ENCODE results near the gene MORC1.

GRCh38 chr3:108914774-108915641, 202.9 kb downstream of the MORC1 start:
- TF ChIP-seq CTCF (IDR thresholded peaks at IDR 0.05) (peak; percentile 91), POLR2AphosphoS5 (IDR thresholded peaks at IDR 0.05; ENCODE audit: low read depth, low read length) (no peak)

Measured in Panc1 (cell line).